Neural progenitor cell (in vitro differentiated cells): ENCODE results near the gene DGKE.

ENCODE experiments used
- EZH2 ChIP-seq: fragments of 200-600 bp; sonication (generic); IDR thresholded peaks from 2 replicates; pipeline ENCODE4 v1.6.1; 2017; ENCODE audit warnings: antibody characterized with exemption, mild to moderate bottlenecking, moderate library complexity
- EZH2phosphoT487 ChIP-seq: fragments of 200-600 bp; sonication (generic); IDR thresholded peaks from 2 replicates; pipeline ENCODE4 v1.6.1; 2017; ENCODE audit warnings: antibody characterized with exemption
- TF ChIP-seq, protein P1 (sequence below): fragments of 200-600 bp; sonication (generic); IDR thresholded peaks from 2 replicates; pipeline ENCODE4 v1.5.1; 2017; ENCODE audit warnings: antibody characterized with exemption, mild to moderate bottlenecking

DNA sequence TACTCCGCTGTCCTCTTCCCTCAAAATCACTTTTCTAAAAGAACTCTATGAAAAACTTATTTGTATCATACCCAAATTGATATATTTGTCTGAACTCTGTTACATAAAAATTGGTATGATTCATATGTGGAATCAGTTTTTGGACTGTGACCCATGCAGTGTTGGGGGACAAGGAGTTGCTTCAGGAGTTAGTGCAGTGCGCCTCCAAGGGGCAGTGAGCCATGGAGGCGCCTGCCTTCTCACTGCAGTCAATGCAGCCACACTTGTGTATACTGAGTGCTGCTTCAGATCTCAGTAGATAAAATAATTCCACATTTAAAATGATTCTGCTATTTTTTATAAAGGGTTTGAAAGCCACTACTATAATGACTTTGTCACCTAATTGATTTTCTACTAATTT, 32.5 kb downstream of the DGKE start:
- TF ChIP-seq EZH2, result no peak
- TF ChIP-seq, protein P1, sequence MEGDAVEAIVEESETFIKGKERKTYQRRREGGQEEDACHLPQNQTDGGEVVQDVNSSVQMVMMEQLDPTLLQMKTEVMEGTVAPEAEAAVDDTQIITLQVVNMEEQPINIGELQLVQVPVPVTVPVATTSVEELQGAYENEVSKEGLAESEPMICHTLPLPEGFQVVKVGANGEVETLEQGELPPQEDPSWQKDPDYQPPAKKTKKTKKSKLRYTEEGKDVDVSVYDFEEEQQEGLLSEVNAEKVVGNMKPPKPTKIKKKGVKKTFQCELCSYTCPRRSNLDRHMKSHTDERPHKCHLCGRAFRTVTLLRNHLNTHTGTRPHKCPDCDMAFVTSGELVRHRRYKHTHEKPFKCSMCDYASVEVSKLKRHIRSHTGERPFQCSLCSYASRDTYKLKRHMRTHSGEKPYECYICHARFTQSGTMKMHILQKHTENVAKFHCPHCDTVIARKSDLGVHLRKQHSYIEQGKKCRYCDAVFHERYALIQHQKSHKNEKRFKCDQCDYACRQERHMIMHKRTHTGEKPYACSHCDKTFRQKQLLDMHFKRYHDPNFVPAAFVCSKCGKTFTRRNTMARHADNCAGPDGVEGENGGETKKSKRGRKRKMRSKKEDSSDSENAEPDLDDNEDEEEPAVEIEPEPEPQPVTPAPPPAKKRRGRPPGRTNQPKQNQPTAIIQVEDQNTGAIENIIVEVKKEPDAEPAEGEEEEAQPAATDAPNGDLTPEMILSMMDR, result peak; percentile 38
- TF ChIP-seq EZH2phosphoT487, result no peak
